Pancreas (tissue), 10 donors: Measurements from ENCODE around the gene OPN1SW. TPM values are rescaled to one million over a fixed set of nuclear protein-coding genes. Genes with fewer than 3 reads are reported as not detected.

Source experiments
- ATAC-seq, 4 donors: fragments of 200-7000 bp; cut with Tn5 transposase; one replicate each; pipeline versions ENCODE4 v1.8.0 to v1.9.1; 2020; ENCODE audit warnings: mild to moderate bottlenecking in 4 of 4, moderate library complexity in 4 of 4
- DNase-seq, 6 donors: peaks; one replicate each; pipeline ENCODE4 v3.0.0-alpha.2; 2020
- FAIRE-seq: peaks from 2 replicates; lab custom pipeline; 2012; peaks lifted over from hg19 to GRCh38; lab: Jason Lieb, UNC
- H3K27ac ChIP-seq, 4 donors: fragments of 200-600 bp; sonication (generic); 1 replicate in 3 of 4; 2 replicates in 1 of 4; pipeline versions ENCODE4 v1.5.0 to v1.8.0; 2020
- H3K27me3 ChIP-seq, 4 donors: fragments of 200-600 bp; one replicate each; pipeline ENCODE4 v1.8.0; 2021
- H3K36me3 ChIP-seq, 3 donors: fragments of 200-600 bp; sonication (generic) in 1 of 3; one replicate each; pipeline versions ENCODE4 v1.5.0 to v1.8.0; 2020 to 2021
- H3K4me1 ChIP-seq, 3 donors: fragments of 200-600 bp; one replicate each; pipeline ENCODE4 v1.8.0; 2021
- H3K4me3 ChIP-seq, 4 donors: fragments of 200-600 bp; sonication (generic) in 2 of 4; one replicate each; pipeline versions ENCODE4 v1.5.0 to v1.8.0; 2020 to 2021
- H3K9me3 ChIP-seq, 4 donors: fragments of 200-600 bp; one replicate each; pipeline ENCODE4 v1.8.0; 2021
- WGBS, 2 donors: extraction: QIAGEN DNeasy Blood & Tissue Kit; methylation state at CpG; one replicate each; pipeline ENCODE4 v1.1.7; 2013; 5-methylcytosine and 5-hydroxymethylcytosine counted together
- intact Hi-C, 3 donors: fragments of 100-400 bp; cut with DNase I; formaldehyde crosslinking; loops; one replicate each; pipeline versions ENCODE4 v1.11.1 to v1.14.2; 2022
- polyA plus RNA-seq, 2 donors: library from polyadenylated mRNA; stranded (reverse); fragments of 200-250 nt; gene quantifications; one replicate each; pipeline ENCODE4 v1.2.3, GENCODE V29; 2013
- total RNA-seq, 6 donors: library from RNA; stranded (reverse); fragmentation: NEBNext Ultra II Directional in 4 of 6; extraction: Animal tissue kit (Norgen Biotek cat#: 25700) in 4 of 6; gene quantifications; one replicate each; pipeline versions ENCODE4 v1.2.1 to v1.2.4, GENCODE V29; 2021 to 2023
- TF ChIP-seq, protein P1 (sequence below), 4 donors: fragments of 200-600 bp; sonication (generic) in 3 of 4; IDR thresholded peaks; one replicate each; pipeline versions ENCODE4 v1.5.0 to v1.8.0; 2021; ENCODE audit warnings: antibody characterized with exemption in 4 of 4
- donor health status: healthy with polysubstance abuse.
- donor health status: DM: no; HTN: no; CAD: no; lungs with moderate emphysema.
- donor health status: DM: no; HTN: no; CAD: no.
- donor health status: control.
- donor health status: control.
- donor health status: Bipolar disorder and iron deficiency.
- donor health status: DM: yes; HTN: yes; CAD: no.
- donor health status: DM: no; HTN: no; CAD: no.
- donor health status: DM: no; HTN: no; CAD: no.
- donor health status: DM: yes; HTN: yes; CAD: no.

Gene OPN1SW
- total and polyA plus RNA-seq, 8 donors: not detected

DNA sequence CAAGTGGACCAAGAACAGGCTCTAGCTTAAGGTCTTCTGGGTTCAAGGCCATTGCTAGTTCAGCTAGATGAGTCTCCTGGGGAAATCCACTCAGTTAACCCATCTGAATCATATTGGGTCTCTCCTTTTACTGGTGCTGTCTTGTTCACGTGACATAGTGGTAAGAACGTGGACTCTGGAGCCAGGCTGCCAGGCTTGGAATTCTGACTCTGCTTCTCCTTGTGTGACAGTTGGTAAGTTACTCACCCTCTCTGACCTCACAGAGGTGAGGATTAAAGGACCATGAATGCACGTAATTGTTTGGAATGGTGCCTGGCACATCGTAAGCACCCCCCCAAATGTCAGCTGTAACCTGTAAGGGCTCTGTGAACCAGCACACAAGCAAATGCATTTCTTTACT, 46.1 kb downstream of the OPN1SW start:
- DNase-seq (no peak), FAIRE-seq (no peak)
- 73 to 92% methylated on average over 4 of the region's 4 CpGs for WGBS, 2 donors

DNA sequence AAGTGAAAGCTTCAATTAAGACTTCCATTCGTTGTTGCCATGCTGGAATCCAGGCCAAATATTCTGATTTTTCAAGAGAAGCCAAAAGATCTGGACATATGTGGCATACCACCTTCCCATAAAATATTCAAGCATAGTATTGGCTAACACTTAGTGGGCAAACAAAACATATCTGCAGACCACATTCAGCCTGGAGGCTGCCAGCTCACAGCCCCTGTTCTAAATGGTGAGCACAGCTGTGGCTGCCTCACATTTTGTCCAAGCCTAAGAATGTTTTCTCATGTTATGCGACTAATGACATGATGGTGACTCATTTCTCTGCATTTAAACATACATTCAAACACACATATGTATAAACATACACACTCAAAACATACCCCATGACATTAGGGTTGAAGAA, 47.0 kb downstream of the OPN1SW start:
- Histone ChIP-seq H3K9me3 (no peaks in the 10 kb centered on the region), H3K36me3 (no peaks in the 10 kb centered on the region), H3K4me3 (no peak overlapping the region), H3K27ac (no peak overlapping the region), H3K4me1 (no peaks in the 10 kb centered on the region), H3K27me3 (no peaks in the 10 kb centered on the region)
- ATAC-seq: no peak
- FAIRE-seq: no peak
- WGBS, 2 donors: 58 to 75% methylated on average over 2 of the region's 2 CpGs
- no peak for DNase-seq
- intact Hi-C loops: no loop called here
- TF ChIP-seq, protein P1, sequence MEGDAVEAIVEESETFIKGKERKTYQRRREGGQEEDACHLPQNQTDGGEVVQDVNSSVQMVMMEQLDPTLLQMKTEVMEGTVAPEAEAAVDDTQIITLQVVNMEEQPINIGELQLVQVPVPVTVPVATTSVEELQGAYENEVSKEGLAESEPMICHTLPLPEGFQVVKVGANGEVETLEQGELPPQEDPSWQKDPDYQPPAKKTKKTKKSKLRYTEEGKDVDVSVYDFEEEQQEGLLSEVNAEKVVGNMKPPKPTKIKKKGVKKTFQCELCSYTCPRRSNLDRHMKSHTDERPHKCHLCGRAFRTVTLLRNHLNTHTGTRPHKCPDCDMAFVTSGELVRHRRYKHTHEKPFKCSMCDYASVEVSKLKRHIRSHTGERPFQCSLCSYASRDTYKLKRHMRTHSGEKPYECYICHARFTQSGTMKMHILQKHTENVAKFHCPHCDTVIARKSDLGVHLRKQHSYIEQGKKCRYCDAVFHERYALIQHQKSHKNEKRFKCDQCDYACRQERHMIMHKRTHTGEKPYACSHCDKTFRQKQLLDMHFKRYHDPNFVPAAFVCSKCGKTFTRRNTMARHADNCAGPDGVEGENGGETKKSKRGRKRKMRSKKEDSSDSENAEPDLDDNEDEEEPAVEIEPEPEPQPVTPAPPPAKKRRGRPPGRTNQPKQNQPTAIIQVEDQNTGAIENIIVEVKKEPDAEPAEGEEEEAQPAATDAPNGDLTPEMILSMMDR (IDR thresholded peaks at IDR 0.05): no peak

More for the DNA sequence above, 46.1 kb downstream of the OPN1SW start:
- Histone ChIP-seq H3K4me1 (no peaks in the 10 kb centered on the region), H3K27me3 (no peaks in the 10 kb centered on the region), H3K27ac (no peak overlapping the region), H3K36me3 (no peaks in the 10 kb centered on the region), H3K9me3 (no peaks in the 10 kb centered on the region), H3K4me3 (no peak overlapping the region)
- TF ChIP-seq, protein P1 (IDR thresholded peaks at IDR 0.05): no peak
- intact Hi-C loops: no loop called here
- no peak for ATAC-seq

DNA sequence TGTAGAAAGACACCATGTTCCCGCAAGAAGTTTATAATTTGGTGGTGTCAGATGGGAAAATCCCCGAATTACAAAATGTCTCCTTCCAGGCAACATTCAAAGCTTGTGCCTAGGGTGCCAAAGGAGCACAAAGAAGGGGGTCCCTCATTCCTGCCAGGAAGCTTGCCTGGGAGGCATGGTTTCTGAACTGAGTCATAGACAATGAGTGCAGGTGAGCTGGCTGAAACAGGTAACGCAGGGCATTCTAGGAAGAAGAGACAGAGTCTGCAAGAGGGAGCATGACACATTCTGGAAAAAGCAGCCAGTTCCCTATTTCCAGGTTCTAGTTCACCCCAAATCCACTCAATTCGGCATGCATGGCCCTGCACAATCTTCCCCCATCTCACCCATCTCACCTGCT, 48.4 kb downstream of the OPN1SW start:
- Histone ChIP-seq H3K9me3 (no peaks in the 10 kb centered on the region), H3K4me3 (no peak overlapping the region), H3K4me1 (no peaks in the 10 kb centered on the region), H3K27me3 (no peaks in the 10 kb centered on the region), H3K36me3 (no peaks in the 10 kb centered on the region), H3K27ac (no peak overlapping the region)
- intact Hi-C loops: no loop called here
- no peak for FAIRE-seq
- TF ChIP-seq, protein P1 (IDR thresholded peaks at IDR 0.05): no peak
- DNase-seq: no peak
- ATAC-seq: no peak
- WGBS, 2 donors: 84% methylated on average over 4 of the region's 4 CpGs

DNA sequence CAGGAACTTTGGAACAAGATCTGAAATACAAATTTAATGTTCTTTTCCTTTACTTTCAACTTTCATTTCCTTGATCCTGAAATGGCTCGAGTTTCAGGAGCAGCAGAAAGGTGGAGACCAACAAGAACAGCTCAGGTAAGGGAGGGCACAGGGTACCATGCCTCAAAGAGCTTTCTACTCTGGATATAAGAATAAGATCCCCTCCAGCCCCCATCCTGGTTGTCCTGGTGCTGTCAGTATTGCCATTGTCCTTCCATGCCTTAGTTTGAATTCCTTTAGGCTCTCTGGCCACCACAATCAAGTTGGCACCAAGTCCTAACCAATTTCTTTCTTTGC, 48.9 kb downstream of the OPN1SW start:
- H3K27me3 ChIP-seq: no peaks in the 10 kb centered on the region
- H3K4me1 ChIP-seq: no peaks in the 10 kb centered on the region
- TF ChIP-seq, protein P1 (IDR thresholded peaks at IDR 0.05): no peak
- no peak overlapping the region for H3K27ac ChIP-seq
- ATAC-seq: no peak
- intact Hi-C loops: no loop called here
- FAIRE-seq: no peak
- H3K4me3 ChIP-seq: no peak overlapping the region
- H3K36me3 ChIP-seq: no peaks in the 10 kb centered on the region
- H3K9me3 ChIP-seq: no peaks in the 10 kb centered on the region
- no peak for DNase-seq
- 38 to 50% methylated on average over 1 of the region's 1 CpG for WGBS, 2 donors

GRCh38 chr7:128726059-128726736, 49.4 kb downstream of the OPN1SW start:
- no peak for FAIRE-seq
- intact Hi-C loops: no loop called here
- Histone ChIP-seq H3K4me3 (no peak overlapping the region), H3K9me3 (no peaks in the 10 kb centered on the region), H3K27me3 (no peaks in the 10 kb centered on the region), H3K4me1 (no peaks in the 10 kb centered on the region), H3K36me3 (no peaks in the 10 kb centered on the region), H3K27ac (no peak overlapping the region)
- TF ChIP-seq, protein P1 (IDR thresholded peaks at IDR 0.05): no peak
- no peak for ATAC-seq
- WGBS, 2 donors: 79% methylated on average over 8 of the region's 8 CpGs
- DNase-seq: no peak
